Pons (tissue), 1 donor: Measurements from ENCODE around the gene TNRC6B.
A peak's percentile ranks its signal among the peaks of the same experiment; 100 is the strongest.
"Not testable (repeated sequence)": the region's sequence is repeated elsewhere in the genome, so short reads cannot be mapped to it uniquely, and the experiment has no call there.

ENCODE experiments used
- DNase-seq: peaks from one replicate; pipeline ENCODE4 v3.0.0-alpha.2; 2016; ENCODE audit warnings: low spot score

Gene TNRC6B

DNA sequence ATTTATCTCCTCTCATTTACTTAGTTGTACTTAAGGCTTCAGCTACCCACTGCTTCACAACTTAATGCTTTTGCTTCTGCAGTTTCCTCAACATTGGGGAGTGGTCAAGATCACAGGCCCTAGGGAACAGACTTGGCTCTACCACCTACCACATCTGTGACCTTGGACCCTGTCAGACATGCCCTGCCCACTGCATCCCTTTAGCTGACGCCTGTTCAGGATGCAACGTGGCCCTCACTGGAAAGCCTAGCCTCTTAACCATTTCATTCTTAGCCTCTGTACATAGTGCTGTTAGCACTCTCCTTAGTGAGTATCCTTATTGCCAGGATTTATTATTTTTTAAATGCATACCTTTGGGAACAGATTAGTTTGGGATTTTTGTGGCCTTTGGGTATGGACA lies 34.4 kb downstream of the TNRC6B start:
- no peak for DNase-seq

DNA sequence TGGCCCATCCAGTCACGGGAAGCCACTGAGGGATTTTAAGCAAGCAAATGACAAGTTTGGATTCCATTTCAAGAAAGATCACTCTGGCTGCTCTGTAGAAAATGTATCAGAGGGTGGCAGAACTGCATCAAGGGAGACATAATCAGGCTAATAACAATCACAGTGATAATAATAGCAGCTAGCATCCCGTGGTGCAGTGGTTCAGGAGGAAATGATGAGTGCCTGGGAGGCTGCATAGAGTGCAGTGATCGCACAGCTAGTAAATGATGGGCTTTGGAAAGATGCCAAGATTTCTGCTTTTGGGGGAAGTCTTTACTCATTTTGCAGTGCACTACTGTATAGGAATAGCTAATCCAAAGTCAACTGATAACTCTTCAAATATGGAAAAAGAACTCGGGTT lies 35.8 kb downstream of the TNRC6B start:
- DNase-seq = no peak

GRCh38 chr22:40215266-40215665 lies 37.5 kb downstream of the TNRC6B start:
- DNase-seq = peak; percentile 45

DNA sequence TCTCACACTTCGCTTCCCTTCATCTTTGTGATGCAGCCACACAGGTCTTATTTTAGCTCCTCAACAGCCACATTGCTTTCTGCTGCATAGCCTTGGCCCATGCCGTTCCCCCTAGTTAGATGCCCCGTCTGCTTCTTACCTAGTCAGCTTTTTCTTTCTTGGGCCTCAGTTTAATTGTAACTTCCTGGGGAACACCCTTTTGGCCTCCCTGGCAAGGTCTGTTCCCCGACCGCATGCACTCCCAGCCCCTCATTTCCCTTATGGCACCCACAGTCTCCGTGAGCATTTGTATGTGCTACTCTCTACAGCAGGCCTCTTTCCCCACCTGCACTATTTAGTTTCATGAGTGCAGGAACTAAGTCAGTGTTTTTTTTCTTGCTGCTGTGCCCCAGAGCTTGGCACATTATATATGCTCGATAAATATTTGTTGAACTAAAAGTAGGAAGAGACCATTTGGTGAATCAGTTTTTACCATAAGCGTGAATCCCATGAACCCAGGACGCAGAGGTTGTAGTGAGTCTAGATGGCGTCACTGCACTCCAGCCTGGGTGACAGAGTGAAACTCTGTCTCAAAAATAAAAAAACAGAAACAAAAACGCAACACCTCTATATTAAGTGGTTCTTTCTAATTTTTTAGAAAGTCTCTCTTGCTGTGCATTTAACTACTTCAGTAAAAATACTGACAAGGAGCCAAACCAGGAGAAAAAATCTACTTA lies 38.5 kb downstream of the TNRC6B start:
- no peak for DNase-seq

DNA sequence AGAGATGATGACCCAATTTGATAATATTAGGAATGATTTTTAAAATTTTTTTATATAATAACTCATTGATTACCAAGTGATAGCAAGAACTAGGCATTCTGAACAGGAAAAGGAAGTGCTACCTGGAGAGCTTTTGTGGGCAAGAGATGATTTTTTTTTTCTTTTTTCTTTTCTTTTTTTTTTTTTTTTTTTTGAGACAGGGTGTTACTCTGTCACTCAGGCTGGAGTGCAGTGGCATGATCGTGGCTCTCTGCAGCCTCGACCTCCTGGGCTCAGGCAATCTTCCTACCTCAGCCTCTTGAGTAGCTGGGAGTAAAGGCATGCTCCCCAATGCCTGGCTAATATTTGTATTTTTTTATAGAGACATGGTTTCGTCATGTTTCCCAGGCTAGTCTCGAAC lies 40.4 kb downstream of the TNRC6B start:
- DNase-seq = no peak

DNA sequence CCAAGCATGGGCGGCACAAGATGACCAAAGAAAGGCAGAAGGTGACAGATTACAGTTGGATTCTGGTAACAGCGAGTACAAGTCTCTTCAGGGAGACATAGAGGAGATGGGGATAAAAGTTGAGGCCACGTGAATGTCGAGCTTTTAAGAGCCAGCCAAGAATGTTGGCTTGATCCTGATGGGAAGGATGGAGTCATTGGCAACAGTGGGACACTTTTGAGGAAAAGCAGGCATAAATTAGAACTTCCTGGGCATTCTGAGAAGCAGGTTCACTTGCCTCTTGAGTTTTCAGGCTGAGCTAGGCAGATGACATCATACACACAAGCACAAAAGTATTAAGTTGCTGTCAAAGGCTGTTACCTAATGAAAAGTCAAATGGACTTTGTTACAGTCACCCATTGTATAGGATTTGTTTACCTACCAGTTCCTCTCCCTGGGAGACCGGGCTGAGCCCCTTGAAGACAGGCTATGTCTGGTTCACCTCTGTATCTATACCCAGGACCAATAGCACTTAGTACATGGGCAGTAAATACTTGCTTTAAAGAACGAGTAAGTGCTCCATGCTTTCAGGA lies 41.1 kb downstream of the TNRC6B start:
- DNase-seq = no peak

- peak; percentile 24 for DNase-seq
Observed at GRCh38 chr22:40220316-40221054, 42.8 kb downstream of the TNRC6B start.

GRCh38 chr22:40221055-40221414 lies 43.3 kb downstream of the TNRC6B start:
- DNase-seq = no peak

DNA sequence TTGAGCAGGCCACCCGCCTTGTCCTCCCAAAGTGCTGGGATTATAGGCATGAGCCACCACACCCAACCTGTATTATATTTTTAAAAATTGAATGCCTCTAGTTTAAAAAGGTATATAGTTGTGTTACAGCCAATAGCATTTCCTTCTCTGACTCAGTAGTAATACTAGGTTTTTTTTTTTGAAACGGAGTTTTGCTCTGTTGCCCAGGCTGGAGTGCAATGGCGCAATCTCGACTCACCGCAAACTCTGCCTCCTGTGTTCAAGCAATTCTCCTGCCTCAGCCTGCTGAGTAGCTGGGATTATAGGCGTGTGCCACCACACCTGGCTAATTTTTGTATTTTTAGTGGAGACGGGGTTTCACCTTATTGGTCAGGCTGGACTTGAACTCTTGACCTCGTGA lies 45.3 kb downstream of the TNRC6B start:
- DNase-seq = not testable (repeated sequence)

DNA sequence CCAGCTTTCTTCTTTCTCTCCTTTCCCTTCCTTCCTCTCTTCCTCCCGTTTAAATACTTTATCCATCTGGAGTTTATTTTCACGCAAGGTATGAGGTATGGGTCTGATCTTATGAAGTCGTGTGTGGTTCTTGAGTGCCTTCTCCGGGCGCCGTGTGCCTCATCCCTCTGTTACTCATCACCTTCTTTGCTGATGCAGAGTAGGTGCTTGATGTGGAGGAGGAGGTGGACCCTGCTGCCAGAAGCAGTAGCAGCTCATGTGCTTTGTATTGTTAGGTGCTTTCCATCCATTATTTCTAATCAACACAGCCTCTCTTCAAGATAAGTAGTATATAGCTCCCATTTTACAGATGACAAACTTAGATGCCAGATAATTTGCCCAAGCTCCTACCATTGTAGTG lies 47.0 kb downstream of the TNRC6B start:
- DNase-seq = no peak

GRCh38 chr22:40226620-40227019 lies 48.9 kb downstream of the TNRC6B start:
- no peak for DNase-seq

GRCh38 chr22:40231618-40232313 lies 54.0 kb downstream of the TNRC6B start:
- no peak for DNase-seq

DNA sequence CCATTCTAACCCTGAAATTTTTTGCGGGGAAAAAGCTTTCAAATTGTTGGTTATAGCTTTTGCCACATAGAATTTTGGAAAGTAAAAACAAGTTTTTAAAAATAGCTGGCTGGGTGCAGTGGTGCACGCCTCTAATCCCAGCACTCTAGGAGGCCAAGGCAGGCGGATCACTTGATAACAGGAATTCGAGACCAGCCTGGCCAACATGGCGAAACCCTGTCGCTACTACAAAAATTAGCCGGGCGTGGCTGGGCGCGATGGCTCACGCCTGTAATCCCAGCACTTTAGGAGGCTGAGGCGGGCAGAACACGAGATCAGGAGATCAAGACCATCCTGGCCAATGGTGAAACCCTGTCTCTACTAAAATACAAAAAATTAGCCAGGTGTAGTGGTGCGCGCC lies 54.9 kb downstream of the TNRC6B start:
- no peak for DNase-seq

- no peak for DNase-seq
Observed at GRCh38 chr22:40233886-40234285, 56.2 kb downstream of the TNRC6B start.

GRCh38 chr22:40234658-40235057 lies 56.9 kb downstream of the TNRC6B start:
- no peak for DNase-seq

GRCh38 chr22:40235308-40235707 lies 57.6 kb downstream of the TNRC6B start:
- no peak for DNase-seq

GRCh38 chr22:40236131-40236665 lies 58.5 kb downstream of the TNRC6B start:
- no peak for DNase-seq

DNA sequence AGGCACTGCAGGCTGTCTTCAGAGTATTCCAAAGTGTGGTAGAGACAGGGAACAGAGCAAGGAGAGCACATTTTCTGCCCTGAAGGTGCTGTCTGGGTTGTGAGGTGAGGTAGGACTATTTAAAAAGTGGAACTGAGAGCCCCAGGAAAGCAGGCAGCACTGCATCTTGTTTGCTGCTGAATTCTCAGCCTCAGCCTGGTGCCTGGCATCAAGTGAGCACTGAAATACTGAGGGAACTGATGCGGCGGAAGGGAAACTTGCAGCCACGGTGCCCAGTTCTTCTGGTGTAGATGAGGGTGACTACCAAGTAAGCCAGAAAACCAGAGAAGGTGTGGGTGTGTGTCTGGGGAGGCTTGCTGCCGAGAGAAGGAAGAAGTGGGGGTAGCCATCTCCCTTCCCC lies 59.5 kb downstream of the TNRC6B start:
- no peak for DNase-seq

- DNase-seq = no peak
Observed at GRCh38 chr22:40237788-40238424, 60.2 kb downstream of the TNRC6B start.

- DNase-seq = peak; percentile 32
Observed at GRCh38 chr22:40238425-40239344, 61.0 kb downstream of the TNRC6B start.

- no peak for DNase-seq
Observed at GRCh38 chr22:40239345-40239683, 61.6 kb downstream of the TNRC6B start.
